Trophoblast cell (in vitro differentiated cells and primary cell): ENCODE results near the gene TRIM47.
A peak's percentile ranks its signal among the peaks of the same experiment; 100 is the strongest.

Experiments used
- DNase-seq, 2 donors: peaks; one replicate each; pipeline ENCODE4 v3.0.0-alpha.2; 2016
- H2AFZ ChIP-seq: 2 replicates; pipeline ENCODE4 v1.6.1; 2013; ENCODE audit warnings: low read length, moderate library complexity, mild to moderate bottlenecking; ENCODE audit not compliant: insufficient read depth, poor library complexity
- H2AK5ac ChIP-seq: 2 replicates; pipeline ENCODE4 v1.6.1; 2013; ENCODE audit warnings: mild to moderate bottlenecking, low read length
- H2BK120ac ChIP-seq: 2 replicates; pipeline ENCODE4 v1.6.1; 2013; ENCODE audit warnings: low read length, mild to moderate bottlenecking, moderate library complexity; ENCODE audit not compliant: insufficient read depth, poor library complexity
- H2BK12ac ChIP-seq: 2 replicates; pipeline ENCODE4 v1.6.1; 2013; ENCODE audit warnings: mild to moderate bottlenecking, low read length, moderate library complexity
- H2BK5ac ChIP-seq: 2 replicates; pipeline ENCODE4 v1.6.1; 2013; ENCODE audit warnings: low read length, low read depth, moderate library complexity, mild to moderate bottlenecking; ENCODE audit not compliant: poor library complexity
- H3K14ac ChIP-seq: 2 replicates; pipeline ENCODE4 v1.6.1; 2013; ENCODE audit warnings: mild to moderate bottlenecking, low read length
- H3K18ac ChIP-seq: 2 replicates; pipeline ENCODE4 v1.6.1; 2013; ENCODE audit warnings: mild to moderate bottlenecking, low read length
- H3K23ac ChIP-seq: 2 replicates; pipeline ENCODE4 v1.6.1; 2013; ENCODE audit warnings: low read length
- H3K27ac ChIP-seq: 2 replicates; pipeline ENCODE4 v1.5.1; 2013; ENCODE audit warnings: low read depth, mild to moderate bottlenecking, inconsistent platforms, low read length, moderate library complexity
- H3K27me3 ChIP-seq: 2 replicates; pipeline ENCODE4 v1.6.1; 2013; ENCODE audit warnings: inconsistent platforms, mild to moderate bottlenecking, low read length, moderate library complexity; ENCODE audit not compliant: insufficient read depth
- H3K36me3 ChIP-seq, 2 experiments: 1 replicate in 1 of 2; 2 replicates in 1 of 2; pipeline ENCODE4 v1.6.1; 2013; ENCODE audit warnings: low read length in 2 of 2, mild to moderate bottlenecking in 2 of 2, moderate library complexity in 1 of 2; ENCODE audit not compliant: insufficient read depth in 2 of 2, control insufficient read depth in 1 of 2
- H3K4ac ChIP-seq: 2 replicates; pipeline ENCODE4 v1.6.1; 2013; ENCODE audit warnings: low read depth, mild to moderate bottlenecking, low read length, moderate library complexity
- H3K4me1 ChIP-seq, 2 experiments: 1 replicate in 1 of 2; 2 replicates in 1 of 2; pipeline ENCODE4 v1.6.1; 2013; ENCODE audit warnings: low read length in 2 of 2, mild to moderate bottlenecking in 2 of 2, moderate library complexity in 1 of 2; ENCODE audit not compliant: insufficient read depth in 2 of 2, control insufficient read depth in 1 of 2
- H3K4me2 ChIP-seq: 2 replicates; pipeline ENCODE4 v1.6.1; 2013; ENCODE audit warnings: inconsistent platforms, mild to moderate bottlenecking, low read length, moderate library complexity
- H3K4me3 ChIP-seq: 2 replicates; pipeline ENCODE4 v1.5.1; 2013; ENCODE audit warnings: mild to moderate bottlenecking, low read depth, low read length, inconsistent platforms
- H3K79me1 ChIP-seq: one replicate; pipeline ENCODE4 v1.6.1; 2013; ENCODE audit warnings: low read length
- H3K79me2 ChIP-seq: 2 replicates; pipeline ENCODE4 v1.6.1; 2013; ENCODE audit warnings: low read length, mild to moderate bottlenecking; ENCODE audit not compliant: control insufficient read depth, insufficient read depth, poor library complexity
- H3K9ac ChIP-seq: 2 replicates; pipeline ENCODE4 v1.6.1; 2013; ENCODE audit warnings: mild to moderate bottlenecking, low read length
- H3K9me3 ChIP-seq: 2 replicates; pipeline ENCODE4 v1.6.1; 2013; ENCODE audit warnings: low read depth, mild to moderate bottlenecking, control low read depth, inconsistent platforms, low read length; ENCODE audit not compliant: insufficient read depth
- H4K12ac ChIP-seq: 2 replicates; pipeline ENCODE4 v1.6.1; 2013; ENCODE audit warnings: low read depth, mild to moderate bottlenecking, low read length, moderate library complexity
- H4K8ac ChIP-seq: 2 replicates; pipeline ENCODE4 v1.6.1; 2013; ENCODE audit warnings: low read depth, mild to moderate bottlenecking, low read length, moderate library complexity
- H4K91ac ChIP-seq: one replicate; pipeline ENCODE4 v1.6.1; 2013; ENCODE audit warnings: low read depth, mild to moderate bottlenecking, low read length, moderate library complexity
- WGBS: extraction: QIAGEN DNeasy Blood & Tissue Kit; methylation state at CpG from one replicate; pipeline ENCODE4 v1.1.7; 2013; ENCODE audit warnings: missing lambda C conversion rate; ENCODE audit not compliant: insufficient read length, insufficient coverage; ENCODE audit errors: extremely low coverage; 5-methylcytosine and 5-hydroxymethylcytosine counted together

The TRIM47 gene

DNA sequence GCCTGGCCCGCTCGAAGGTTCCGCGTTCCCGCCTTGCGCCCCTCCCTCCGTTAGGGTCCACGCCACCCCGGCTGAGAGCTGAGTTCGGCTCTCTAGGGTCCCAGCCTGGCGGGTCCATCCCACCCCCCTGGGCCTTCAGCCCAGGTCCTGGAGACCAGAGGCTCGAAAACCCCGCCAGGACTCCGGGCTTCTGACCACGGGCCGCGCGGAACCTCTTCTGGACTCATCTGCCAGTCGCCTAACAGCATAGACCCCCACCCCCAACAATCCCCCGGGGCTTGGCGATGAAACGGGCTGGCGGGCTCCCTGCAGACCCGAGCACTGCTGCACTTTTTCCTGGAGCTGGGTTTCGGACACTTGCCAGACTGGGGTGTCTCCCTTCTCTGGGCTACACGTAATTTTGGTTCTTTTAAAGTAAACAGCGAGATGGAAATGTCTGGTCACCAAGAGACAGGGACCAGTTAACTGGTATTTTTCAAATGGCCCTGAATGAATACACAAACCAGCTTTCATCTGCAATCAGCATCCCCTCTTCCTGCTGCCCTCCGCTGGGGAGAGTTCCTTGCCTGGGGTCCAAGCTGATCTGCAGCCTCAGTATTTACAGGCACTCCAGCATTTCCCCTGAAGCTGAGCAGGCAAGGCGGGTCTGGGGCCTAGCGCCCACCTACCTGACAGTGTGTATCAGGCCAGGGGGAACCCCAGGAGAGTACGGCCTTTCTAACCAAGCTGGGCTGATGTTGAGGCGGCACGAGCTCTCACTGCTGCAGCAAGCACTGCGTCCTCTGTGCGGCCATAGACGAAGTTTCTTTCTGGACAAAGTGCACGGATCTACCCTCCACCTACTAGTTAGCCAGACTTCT is 19.0 kb upstream of the TRIM47 start:
- Histone ChIP-seq H3K27me3 (no peaks in the 10 kb centered on the region), H2BK5ac (no peak overlapping the region), H3K18ac (peak overlapping the region; percentile 57), H3K4ac (no peak overlapping the region), H2BK12ac (no peak overlapping the region), H2AK5ac (no peak overlapping the region), H3K9me3 (no peaks in the 10 kb centered on the region), H3K79me2 (peaks cover 7% of the 10 kb centered on the region), H3K4me1 (peaks cover 6 to 8% of the 10 kb centered on the region in 2 experiments), H2AFZ (peak overlapping the region; percentile 87), H3K4me3 (no peak overlapping the region), H2BK120ac (peak overlapping the region; percentile 20), H4K8ac (peak overlapping the region; percentile 85), H3K14ac (peak overlapping the region; percentile 59), H3K23ac (no peak overlapping the region), H3K27ac (no peak overlapping the region), H3K36me3 (peaks cover 40 to 49% of the 10 kb centered on the region in 2 experiments), H3K9ac (no peak overlapping the region), H4K12ac (peak overlapping the region; percentile 82), H4K91ac (peak overlapping the region; percentile 75), H3K4me2 (peak overlapping the region; percentile 61), H3K79me1 (peaks cover 5% of the 10 kb centered on the region)
- no CpG with 5 or more reads among the region's 37 CpGs for WGBS
- no peak for DNase-seq

DNA sequence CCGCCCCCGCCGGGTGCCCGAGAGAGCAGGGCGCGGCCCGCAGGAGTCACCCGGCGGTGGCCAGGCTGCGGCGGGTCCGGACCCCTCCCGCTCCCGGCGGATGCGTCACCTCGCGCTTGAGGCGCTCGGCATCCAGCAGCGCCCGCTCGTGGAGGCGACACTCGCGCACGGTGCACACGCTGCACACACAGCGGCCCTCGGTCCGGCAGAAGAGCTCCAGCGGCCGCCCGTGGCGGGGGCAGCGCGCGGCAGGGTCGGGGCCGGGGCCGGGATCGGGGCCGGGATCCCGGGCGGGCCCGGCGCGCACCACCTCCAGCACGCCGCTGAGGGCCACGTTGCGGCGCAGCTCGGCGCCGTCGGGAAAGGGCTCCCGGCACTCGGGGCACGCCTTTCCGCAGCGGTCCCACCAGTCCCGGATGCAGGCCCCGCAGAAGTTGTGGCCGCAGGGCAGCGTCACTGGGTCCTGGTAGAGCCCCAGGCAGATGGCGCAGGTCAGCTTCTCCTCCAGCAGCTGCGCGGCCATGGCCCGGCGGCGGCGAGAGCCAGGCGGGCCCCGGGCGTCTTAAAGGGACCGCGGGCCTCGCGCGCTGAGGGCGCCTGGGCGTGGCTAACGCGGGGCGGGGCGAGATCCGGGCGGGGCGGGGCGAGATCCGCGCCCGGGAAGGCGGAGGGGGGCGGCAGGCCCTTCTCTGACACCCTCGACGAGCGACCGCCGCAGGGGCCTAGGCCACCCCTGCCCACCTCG is 18.2 kb upstream of the TRIM47 start, which contains the start of gene TRIM65:
Gene TRIM65, minus strand, starts transcription at position 537 of the 745 bp plus-strand sequence. Its CDS starts 14 bp downstream, at position 523.
- Histone ChIP-seq H3K14ac (peak within 1 kb of the TSS; percentile 86), H4K12ac (peak within 1 kb of the TSS; percentile 88), H3K4me2 (peak within 1 kb of the TSS; percentile 89), H3K4ac (peak within 1 kb of the TSS; percentile 61), H2AK5ac (peak within 1 kb of the TSS; percentile 71), H3K36me3 (peaks cover 43 to 48% of the 10 kb centered on the region in 2 experiments), H3K9ac (peak within 1 kb of the TSS; percentile 63), H2AFZ (peak within 1 kb of the TSS; percentile 87), H3K79me2 (peaks cover 7% of the 10 kb centered on the region), H3K4me3 (peak within 1 kb of the TSS; percentile 80), H3K79me1 (peaks cover 5% of the 10 kb centered on the region), H4K91ac (peak within 1 kb of the TSS; percentile 75), H3K27me3 (no peaks in the 10 kb centered on the region), H3K23ac (no peak within 1 kb of the TSS), H2BK5ac (peak within 1 kb of the TSS; percentile 3), H3K27ac (peak within 1 kb of the TSS; percentile 35), H3K4me1 (peaks cover 6 to 8% of the 10 kb centered on the region in 2 experiments), H2BK120ac (peak within 1 kb of the TSS; percentile 59), H3K9me3 (no peaks in the 10 kb centered on the region), H3K18ac (peak within 1 kb of the TSS; percentile 72), H2BK12ac (peak within 1 kb of the TSS; percentile 23), H4K8ac (peak within 1 kb of the TSS; percentile 85)
- DNase-seq, result peak; percentile 90 to 91
- no CpG with 5 or more reads among the region's 102 CpGs for WGBS

GRCh38 chr17:75895370-75896155 is 17.2 kb upstream of the TRIM47 start:
- Histone ChIP-seq H3K9me3 (no peaks in the 10 kb centered on the region), H3K9ac (peak overlapping the region; percentile 0), H4K8ac (peak overlapping the region; percentile 74), H4K91ac (peak overlapping the region; percentile 42), H2AK5ac (peak overlapping the region; percentile 71), H2AFZ (peak overlapping the region; percentile 56), H3K27ac (no peak overlapping the region), H2BK120ac (peak overlapping the region; percentile 40), H3K4me2 (peak overlapping the region; percentile 41), H3K4me3 (no peak overlapping the region), H3K36me3 (peaks cover 44 to 47% of the 10 kb centered on the region in 2 experiments), H4K12ac (peak overlapping the region; percentile 27), H3K79me2 (peaks cover 7% of the 10 kb centered on the region), H2BK12ac (peak overlapping the region; percentile 23), H3K14ac (peak overlapping the region; percentile 74), H3K4ac (peak overlapping the region; percentile 61), H3K18ac (peak overlapping the region; percentile 72), H3K27me3 (no peaks in the 10 kb centered on the region), H2BK5ac (no peak overlapping the region), H3K79me1 (peaks cover 5% of the 10 kb centered on the region), H3K4me1 (peaks cover 6 to 8% of the 10 kb centered on the region in 2 experiments), H3K23ac (no peak overlapping the region)
- WGBS, result no CpG with 5 or more reads among the region's 28 CpGs
- peak; percentile 29 to 34 for DNase-seq
